Thoracic aorta (tissue), 2 donors: ENCODE data around the gene TMEM86B. TPM values are rescaled to one million over a fixed set of nuclear protein-coding genes. Genes with fewer than 3 reads are reported as not detected.

Experiments used
- ATAC-seq: fragments of 150-250 bp; one replicate; pipeline ENCODE4 v1.8.0; 2017; ENCODE audit warnings: low read depth; ENCODE audit not compliant: insufficient number of reproducible peaks, low FRiP score
- DNase-seq: peaks from one replicate; pipeline ENCODE4 v3.0.0-alpha.2; 2020; ENCODE audit warnings: low spot score
- H3K27ac ChIP-seq, 2 donors: fragments of 200-600 bp; sonication (generic); 1 replicate in 1 of 2; 2 replicates in 1 of 2; pipeline ENCODE4 v1.5.1; 2016; ENCODE audit warnings: mild to moderate bottlenecking in 2 of 2, moderate library complexity in 2 of 2
- H3K27me3 ChIP-seq: fragments of 200-600 bp; sonication (generic); replicated peaks from 2 replicates; pipeline ENCODE4 v1.6.0; 2016; ENCODE audit warnings: mild to moderate bottlenecking; ENCODE audit not compliant: insufficient read depth
- H3K36me3 ChIP-seq: fragments of 200-600 bp; sonication (generic); one replicate; pipeline ENCODE4 v1.5.1; 2016
- H3K4me1 ChIP-seq, 2 donors: fragments of 200-600 bp; sonication (generic); 1 replicate in 1 of 2; 2 replicates in 1 of 2; pipeline versions ENCODE4 v1.5.1 to v1.6.0; 2016; ENCODE audit warnings: low read depth in 2 of 2, mild to moderate bottlenecking in 1 of 2; ENCODE audit not compliant: control insufficient read depth in 1 of 2
- H3K4me3 ChIP-seq: fragments of 200-600 bp; sonication (generic); 2 replicates; pipeline ENCODE4 v1.5.1; 2016; ENCODE audit warnings: mild to moderate bottlenecking
- H3K9me3 ChIP-seq: fragments of 200-600 bp; sonication (generic); 2 replicates; pipeline ENCODE4 v1.5.1; 2016
- total RNA-seq, 2 donors: library from RNA; depleted of rRNA; stranded (reverse); fragments of >200 nt; gene quantifications; one replicate each; pipeline versions ENCODE4 v1.1.0 to v1.2.3, GENCODE V29; 2016
- TF ChIP-seq, protein P1 (sequence below): fragments of 200-600 bp; sonication (generic); IDR thresholded peaks from one replicate; pipeline ENCODE4 v1.5.1; 2019; ENCODE audit warnings: antibody characterized with exemption

The TMEM86B gene
- total RNA-seq, 2 donors from 2014 or later = 2.4 to 4.8 TPM

DNA sequence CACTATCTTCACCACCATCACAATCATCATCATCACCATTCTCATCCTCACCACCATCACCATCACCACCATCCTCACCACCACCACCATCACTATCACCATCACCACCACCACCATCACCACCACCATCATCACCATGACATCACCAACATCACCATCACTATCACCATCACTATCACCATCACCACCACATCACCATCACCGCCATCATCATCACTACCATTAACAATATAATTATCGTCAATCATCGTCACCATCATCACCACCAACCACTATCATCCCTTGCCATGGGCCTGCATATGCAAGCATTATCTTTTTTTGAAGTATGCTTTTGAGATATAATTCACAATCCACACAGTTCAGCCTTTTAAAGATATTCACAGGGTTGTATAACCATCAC lies 37.8 kb upstream of the TMEM86B start:
- H3K4me3 ChIP-seq = no peak overlapping the region
- TF ChIP-seq, protein P1, sequence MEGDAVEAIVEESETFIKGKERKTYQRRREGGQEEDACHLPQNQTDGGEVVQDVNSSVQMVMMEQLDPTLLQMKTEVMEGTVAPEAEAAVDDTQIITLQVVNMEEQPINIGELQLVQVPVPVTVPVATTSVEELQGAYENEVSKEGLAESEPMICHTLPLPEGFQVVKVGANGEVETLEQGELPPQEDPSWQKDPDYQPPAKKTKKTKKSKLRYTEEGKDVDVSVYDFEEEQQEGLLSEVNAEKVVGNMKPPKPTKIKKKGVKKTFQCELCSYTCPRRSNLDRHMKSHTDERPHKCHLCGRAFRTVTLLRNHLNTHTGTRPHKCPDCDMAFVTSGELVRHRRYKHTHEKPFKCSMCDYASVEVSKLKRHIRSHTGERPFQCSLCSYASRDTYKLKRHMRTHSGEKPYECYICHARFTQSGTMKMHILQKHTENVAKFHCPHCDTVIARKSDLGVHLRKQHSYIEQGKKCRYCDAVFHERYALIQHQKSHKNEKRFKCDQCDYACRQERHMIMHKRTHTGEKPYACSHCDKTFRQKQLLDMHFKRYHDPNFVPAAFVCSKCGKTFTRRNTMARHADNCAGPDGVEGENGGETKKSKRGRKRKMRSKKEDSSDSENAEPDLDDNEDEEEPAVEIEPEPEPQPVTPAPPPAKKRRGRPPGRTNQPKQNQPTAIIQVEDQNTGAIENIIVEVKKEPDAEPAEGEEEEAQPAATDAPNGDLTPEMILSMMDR = no peak
- ATAC-seq (no peak), DNase-seq (no peak)
- H3K27ac ChIP-seq = no peak overlapping the region
- peaks cover 6% of the 10 kb centered on the region for H3K36me3 ChIP-seq
- no peaks in the 10 kb centered on the region for H3K9me3 ChIP-seq
- no peaks in the 10 kb centered on the region for H3K4me1 ChIP-seq
- H3K27me3 ChIP-seq = no peaks in the 10 kb centered on the region

DNA sequence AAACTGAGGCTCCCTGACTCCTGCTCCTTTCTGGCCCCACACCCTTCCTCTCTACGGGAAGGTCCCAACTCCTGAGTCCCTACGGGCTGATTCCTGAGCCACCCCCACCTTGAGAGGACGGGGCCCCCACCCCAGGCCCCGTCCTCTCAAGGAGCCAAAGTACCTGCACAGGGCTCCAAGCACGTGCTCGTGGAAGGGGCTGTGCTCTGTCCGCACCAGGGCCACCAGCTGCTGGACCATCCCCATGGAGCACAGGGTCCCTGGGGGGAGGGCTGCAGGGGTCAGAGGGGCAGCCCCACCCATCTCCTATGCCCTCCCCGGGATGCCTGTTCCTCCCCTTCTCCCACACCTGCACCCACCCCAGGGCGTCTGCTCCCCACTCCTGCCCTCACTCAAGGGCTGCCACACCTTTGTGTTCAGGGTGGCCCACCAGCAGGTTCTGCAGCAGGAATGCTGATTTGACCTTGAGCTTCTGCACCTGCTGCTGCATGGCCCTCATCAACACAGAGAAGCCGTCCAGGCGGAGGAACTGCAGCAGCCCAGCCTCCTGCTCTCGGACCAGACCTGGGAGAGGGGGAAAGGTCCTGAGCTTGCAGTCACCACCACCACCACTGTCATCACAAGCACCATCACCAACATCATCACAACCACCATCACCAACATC lies 37.3 kb upstream of the TMEM86B start:
- H3K27me3 ChIP-seq = no peaks in the 10 kb centered on the region
- peaks cover 6% of the 10 kb centered on the region for H3K36me3 ChIP-seq
- no peaks in the 10 kb centered on the region for H3K4me1 ChIP-seq
- no peak for DNase-seq
- no peak overlapping the region for H3K4me3 ChIP-seq
- ATAC-seq = no peak
- TF ChIP-seq, protein P1 = no peak
- no peak overlapping the region for H3K27ac ChIP-seq
- H3K9me3 ChIP-seq = no peaks in the 10 kb centered on the region

DNA sequence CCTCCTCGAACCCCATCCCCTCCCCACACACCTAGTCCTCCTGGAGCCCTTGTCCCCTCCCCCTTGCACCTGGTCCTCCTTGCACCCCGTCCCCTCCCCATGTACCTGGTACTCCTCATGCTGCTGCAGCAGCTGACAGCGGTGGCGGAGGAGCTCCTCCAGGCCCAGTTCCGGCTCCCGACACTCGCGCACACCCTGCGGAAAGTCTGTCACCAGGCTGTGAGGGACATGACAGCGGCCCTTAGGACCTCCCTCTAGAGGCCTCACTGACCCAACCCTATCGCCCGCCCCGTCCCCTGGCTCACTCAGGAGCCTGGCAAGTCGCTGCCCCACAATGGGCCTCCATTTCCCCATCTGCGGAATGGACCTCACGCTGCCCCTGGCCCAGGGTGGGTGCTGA lies 36.6 kb upstream of the TMEM86B start:
- H3K4me1 ChIP-seq = peaks cover 0 to 2% of the 10 kb centered on the region in 2 donors
- TF ChIP-seq, protein P1 = no peak
- H3K9me3 ChIP-seq = no peaks in the 10 kb centered on the region
- no peak for ATAC-seq
- H3K27me3 ChIP-seq = no peaks in the 10 kb centered on the region
- H3K27ac ChIP-seq = no peak overlapping the region
- no peak overlapping the region for H3K4me3 ChIP-seq
- no peak for DNase-seq
- peaks cover 6% of the 10 kb centered on the region for H3K36me3 ChIP-seq

DNA sequence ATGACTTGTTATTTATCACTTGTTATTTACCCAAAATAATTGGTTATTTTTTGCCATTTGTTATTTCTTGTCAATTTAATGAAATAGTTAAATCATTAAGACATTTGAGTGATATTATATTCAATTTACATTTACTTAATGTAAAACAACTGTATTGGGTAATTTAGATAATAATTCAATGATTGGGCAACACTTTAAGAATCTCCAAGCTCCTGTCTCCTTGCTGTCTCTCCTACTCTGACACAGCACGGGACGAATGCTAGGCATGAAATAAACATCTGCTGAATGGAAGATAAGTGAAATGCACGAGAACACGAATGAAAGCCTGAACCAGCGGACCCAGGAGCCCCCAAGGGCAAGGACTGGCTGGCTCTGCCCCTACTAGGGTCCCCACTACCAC lies 36.0 kb upstream of the TMEM86B start:
- DNase-seq = no peak
- TF ChIP-seq, protein P1 = no peak
- ATAC-seq = no peak
- peaks cover 6% of the 10 kb centered on the region for H3K36me3 ChIP-seq
- H3K9me3 ChIP-seq = no peaks in the 10 kb centered on the region
- H3K27me3 ChIP-seq = no peaks in the 10 kb centered on the region
- H3K27ac ChIP-seq = no peak overlapping the region
- peaks cover 5 to 9% of the 10 kb centered on the region in 2 donors for H3K4me1 ChIP-seq
- no peak overlapping the region for H3K4me3 ChIP-seq

DNA sequence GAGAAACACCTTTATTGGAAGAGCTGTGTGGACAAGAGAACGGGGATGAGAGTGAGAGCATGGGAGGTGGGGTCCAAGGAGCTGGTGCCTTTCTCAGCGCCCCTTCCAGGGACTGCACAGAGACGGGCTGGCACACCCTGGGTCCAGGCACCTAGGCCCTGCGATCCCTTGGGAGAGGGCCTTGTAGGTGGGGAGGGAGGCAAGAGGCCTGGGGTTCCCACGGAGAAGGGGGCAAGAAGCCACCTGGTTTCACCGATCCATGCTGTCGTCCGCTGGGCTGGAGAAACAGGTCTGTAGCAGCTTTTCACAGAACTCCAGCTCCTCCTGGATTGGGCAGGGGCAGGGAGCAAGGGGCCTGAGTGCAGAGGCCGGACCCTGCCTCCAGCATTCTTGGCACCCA lies 33.8 kb upstream of the TMEM86B start:
- no peaks in the 10 kb centered on the region for H3K9me3 ChIP-seq
- H3K4me1 ChIP-seq = peaks cover 8 to 14% of the 10 kb centered on the region in 2 donors
- DNase-seq = no peak
- peaks cover 6% of the 10 kb centered on the region for H3K36me3 ChIP-seq
- H3K27ac ChIP-seq = no peak overlapping the region
- H3K4me3 ChIP-seq = no peak overlapping the region
- TF ChIP-seq, protein P1 = no peak
- no peaks in the 10 kb centered on the region for H3K27me3 ChIP-seq
- no peak for ATAC-seq
